Uterus (tissue), 2 donors: ENCODE data around the gene BTG1.
A peak's percentile ranks its signal among the peaks of the same experiment; 100 is the strongest.

ENCODE experiments used
- CTCF ChIP-seq, 4 experiments: fragments of 200-600 bp in 2 of 4; fragments of 450-650 bp in 2 of 4; sonication (generic) in 2 of 4; IDR thresholded peaks; one replicate each; pipeline ENCODE4 v1.5.1; 2016 to 2019; ENCODE audit warnings: antibody characterized with exemption in 4 of 4, mild to moderate bottlenecking in 2 of 4, moderate library complexity in 1 of 4
- POLR2A ChIP-seq, 2 donors: fragments of 450-650 bp; IDR thresholded peaks; one replicate each; pipeline ENCODE4 v1.6.1; 2016; ENCODE audit warnings: antibody characterized with exemption in 2 of 2, mild to moderate bottlenecking in 1 of 2, moderate library complexity in 1 of 2

GRCh38 chr12:92108651-92109050 is 37.0 kb downstream of the BTG1 start:
- TF ChIP-seq POLR2A (IDR thresholded peaks at IDR 0.05) (no peak), CTCF (IDR thresholded peaks at IDR 0.05) (peak in 2 of 4 experiments; percentile 31 to 35)
